Esophagus muscularis mucosa (tissue), 4 donors: Measurements from ENCODE around the gene IPO7. TPM values are rescaled to one million over a fixed set of nuclear protein-coding genes. Genes with fewer than 3 reads are reported as not detected.
"Not testable (repeated sequence)": the region's sequence is repeated elsewhere in the genome, so short reads cannot be mapped to it uniquely, and the experiment has no call there.

Source experiments
- DNase-seq: peaks from one replicate; pipeline ENCODE4 v3.0.0-alpha.2; 2017; ENCODE audit errors: extremely low spot score
- H3K27ac ChIP-seq, 4 donors: fragments of 200-600 bp; sonication (generic); replicated peaks in 1 of 4; 1 replicate in 3 of 4; 2 replicates in 1 of 4; pipeline ENCODE4 v1.5.1; 2016 to 2019; ENCODE audit warnings: mild to moderate bottlenecking in 1 of 4
- H3K27me3 ChIP-seq, 4 donors: fragments of 200-600 bp; sonication (generic); one replicate each; pipeline versions ENCODE4 v1.5.1 to v1.6.0; 2016 to 2019
- H3K36me3 ChIP-seq, 4 donors: fragments of 200-600 bp; sonication (generic); one replicate each; pipeline ENCODE4 v1.5.1; 2016 to 2019
- H3K4me1 ChIP-seq, 4 donors: fragments of 200-600 bp; sonication (generic); one replicate each; pipeline ENCODE4 v1.5.1; 2016 to 2019
- H3K4me3 ChIP-seq, 4 donors: fragments of 200-600 bp; sonication (generic); 1 replicate in 2 of 4; 2 replicates in 2 of 4; pipeline ENCODE4 v1.5.1; 2016 to 2019; ENCODE audit warnings: mild to moderate bottlenecking in 4 of 4, moderate library complexity in 1 of 4
- H3K9me3 ChIP-seq, 4 donors: fragments of 200-600 bp; sonication (generic); 1 replicate in 3 of 4; 2 replicates in 1 of 4; pipeline ENCODE4 v1.5.1; 2016 to 2019
- CTCF ChIP-seq, 3 experiments: fragments of 200-600 bp in 2 of 3; fragments of 450-650 bp in 1 of 3; sonication (generic) in 2 of 3; IDR thresholded peaks; one replicate each; pipeline ENCODE4 v1.5.1; 2017 to 2019; ENCODE audit warnings: antibody characterized with exemption in 3 of 3, mild to moderate bottlenecking in 2 of 3, moderate library complexity in 1 of 3
- EP300 ChIP-seq: sonication (generic); formaldehyde crosslinking; IDR thresholded peaks from one replicate; pipeline ENCODE4 v1.6.1; 2017; ENCODE audit warnings: antibody characterized with exemption
- POLR2A ChIP-seq: fragments of 450-650 bp; IDR thresholded peaks from one replicate; pipeline ENCODE4 v1.6.1; 2017; ENCODE audit warnings: antibody characterized with exemption, moderate library complexity, mild to moderate bottlenecking, low read depth
- POLR2AphosphoS5 ChIP-seq, 2 donors: sonication (generic); formaldehyde crosslinking; IDR thresholded peaks; one replicate each; pipeline ENCODE4 v1.6.1; 2017; ENCODE audit warnings: antibody characterized with exemption in 2 of 2
- WGBS: methylation state at CpG from one replicate; pipeline ENCODE4 v1.1.5; 2018; 5-methylcytosine and 5-hydroxymethylcytosine counted together
- intact Hi-C: fragments of 100-400 bp; cut with DNase I; formaldehyde crosslinking; loops from one replicate; pipeline ENCODE4 v1.15.1; 2023
- total RNA-seq, 4 donors: library from RNA; depleted of rRNA; stranded (reverse); fragments of >200 nt; gene quantifications; one replicate each; pipeline versions ENCODE4 v1.1.0 to v1.2.1, GENCODE V29; 2016

Gene IPO7
- total RNA-seq, 4 donors from 2014 or later, result 131 to 186 (median 150) TPM

- Histone ChIP-seq H3K4me1 (no peaks in the 10 kb centered on the region), H3K36me3 (no peaks in the 10 kb centered on the region), H3K9me3 (no peaks in the 10 kb centered on the region), H3K27me3 (peaks cover 0 to 8% (median 0%) of the 10 kb centered on the region in 4 donors), H3K4me3 (no peak overlapping the region), H3K27ac (no peak overlapping the region)
- no peak for TF ChIP-seq POLR2AphosphoS5 (IDR thresholded peaks at IDR 0.05)
- no peak for TF ChIP-seq CTCF (IDR thresholded peaks at IDR 0.05)
- no peak for TF ChIP-seq POLR2A
- TF ChIP-seq EP300, result no peak
- intact Hi-C loops, result no loop called here
- WGBS, result 86% methylated on average over 6 of the region's 6 CpGs
- no peak for DNase-seq
Observed at GRCh38 chr11:9351321-9351881, 33.1 kb upstream of the IPO7 start.

GRCh38 chr11:9357041-9357440 is 27.4 kb upstream of the IPO7 start:
- 90% methylated on average over 4 of the region's 4 CpGs for WGBS
- no peaks in the 10 kb centered on the region for H3K9me3 ChIP-seq
- intact Hi-C loops, result no loop called here
- no peaks in the 10 kb centered on the region for H3K27me3 ChIP-seq
- DNase-seq, result no peak
- no peaks in the 10 kb centered on the region for H3K36me3 ChIP-seq
- H3K4me1 ChIP-seq, result peaks cover 0 to 3% (median 2%) of the 10 kb centered on the region in 4 donors
- no peak overlapping the region for H3K27ac ChIP-seq
- no peak overlapping the region for H3K4me3 ChIP-seq
- TF ChIP-seq POLR2A (no peak), EP300 (no peak)

- H3K4me1 ChIP-seq, result peaks cover 26 to 30% (median 27%) of the 10 kb centered on the region in 4 donors
- H3K27ac ChIP-seq, DNase-seq, H3K9me3 ChIP-seq, H3K27me3 ChIP-seq, H3K36me3 ChIP-seq, intact Hi-C loops, H3K4me3 ChIP-seq: not testable (repeated sequence)
- 97% methylated on average over 13 of the region's 13 CpGs for WGBS
Observed at GRCh38 chr11:9360862-9361622, 23.4 kb upstream of the IPO7 start.

GRCh38 chr11:9362393-9362863 is 22.0 kb upstream of the IPO7 start:
- intact Hi-C loops, result no loop called here
- H3K36me3 ChIP-seq, result no peaks in the 10 kb centered on the region
- 59% methylated on average over 2 of the region's 2 CpGs for WGBS
- H3K27ac ChIP-seq, result peak overlapping the region; percentile 89 to 99 (median 94)
- DNase-seq, result no peak
- peaks cover 26 to 30% (median 27%) of the 10 kb centered on the region in 4 donors for H3K4me1 ChIP-seq
- no peaks in the 10 kb centered on the region for H3K27me3 ChIP-seq
- no peaks in the 10 kb centered on the region for H3K9me3 ChIP-seq
- H3K4me3 ChIP-seq, result no peak overlapping the region
- no peak for TF ChIP-seq CTCF (IDR thresholded peaks at IDR 0.05)

GRCh38 chr11:9363954-9364912 is 20.2 kb upstream of the IPO7 start:
- Histone ChIP-seq H3K27ac (peak overlapping the region; percentile 89 to 99 (median 94)), H3K9me3 (no peaks in the 10 kb centered on the region), H3K4me1 (peaks cover 26 to 30% (median 27%) of the 10 kb centered on the region in 4 donors), H3K4me3 (peak overlapping the region; percentile 51 to 61 (median 52)), H3K27me3 (no peaks in the 10 kb centered on the region), H3K36me3 (no peaks in the 10 kb centered on the region)
- intact Hi-C loops, result no loop called here
- peak in 1 of 3 experiments; percentile 20 for TF ChIP-seq CTCF (IDR thresholded peaks at IDR 0.05)
- peak; percentile 76 for TF ChIP-seq EP300
- TF ChIP-seq POLR2AphosphoS5 (IDR thresholded peaks at IDR 0.05), result peak; percentile 92 to 96
- peak; percentile 56 for TF ChIP-seq POLR2A
- DNase-seq, result peak; percentile 97
- WGBS, result 7% methylated on average over 36 of the region's 64 CpGs
